Nephron progenitor cell (in vitro differentiated cells): Measurements from ENCODE around the gene DPF3.

Source experiments
- DNase-seq: peaks from one replicate; pipeline ENCODE4 v3.0.0; 2021
- H3K27ac Mint-ChIP-seq: 2 replicates; pipeline ENCODE4 v1.8.0; 2021; ENCODE audit warnings: mild to moderate bottlenecking, moderate library complexity, mixed read lengths
- H3K27me3 Mint-ChIP-seq: 2 replicates; pipeline ENCODE4 v1.8.0; 2021; ENCODE audit warnings: mild to moderate bottlenecking, low read depth, mixed read lengths; ENCODE audit not compliant: poor library complexity
- H3K36me3 Mint-ChIP-seq: 2 replicates; pipeline ENCODE4 v1.8.0; 2021; ENCODE audit warnings: low read depth, mixed read lengths
- H3K4me1 Mint-ChIP-seq: 2 replicates; pipeline ENCODE4 v1.8.0; 2021; ENCODE audit warnings: mixed read lengths
- H3K4me3 Mint-ChIP-seq: 2 replicates; pipeline ENCODE4 v1.8.0; 2021; ENCODE audit warnings: mild to moderate bottlenecking, moderate library complexity, mixed read lengths
- H3K9me3 Mint-ChIP-seq: 2 replicates; pipeline ENCODE4 v1.8.0; 2021; ENCODE audit warnings: mild to moderate bottlenecking, moderate library complexity, mixed read lengths
- CTCF ChIP-seq: fragments of 200-600 bp; sonication (generic); IDR thresholded peaks from 2 replicates; pipeline ENCODE4 v1.5.0; 2021; ENCODE audit warnings: antibody characterized with exemption

Gene DPF3

GRCh38 chr14:72893636-72894322 lies at the start of gene DPF3:
DPF3 (minus strand) TSS chr14:72894101; CDS start chr14:72894088, 13 bp downstream.
- Mint-ChIP-seq H3K4me1 (peaks cover 59% of the 10 kb centered on the region), H3K9me3 (no peaks in the 10 kb centered on the region)
- no peak for TF ChIP-seq CTCF

DNA sequence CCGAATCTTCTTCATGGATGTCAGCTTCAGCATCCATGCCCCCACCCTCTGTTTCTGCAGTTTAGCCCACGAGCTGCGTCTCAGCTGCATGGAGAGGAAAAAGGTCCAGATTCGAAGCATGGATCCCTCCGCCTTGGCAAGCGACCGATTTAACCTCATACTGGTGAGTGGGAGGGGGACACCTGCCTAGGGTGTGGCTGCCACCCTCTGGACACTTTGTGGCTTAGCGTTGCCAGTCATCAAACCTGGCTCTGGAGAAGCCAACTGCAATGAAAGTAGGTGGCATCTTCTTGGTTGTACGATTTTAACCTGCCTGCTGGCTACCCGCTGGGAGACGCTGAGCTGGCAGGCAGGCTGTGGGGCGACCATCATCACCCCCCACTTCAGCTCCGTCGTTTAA lies 49.0 kb upstream of the DPF3 start:
- Mint-ChIP-seq H3K27me3 (no peaks in the 10 kb centered on the region), H3K36me3 (peaks cover 45% of the 10 kb centered on the region), H3K9me3 (no peaks in the 10 kb centered on the region), H3K4me1 (peaks cover 13% of the 10 kb centered on the region), H3K4me3 (no peak overlapping the region), H3K27ac (no peak overlapping the region)
- TF ChIP-seq CTCF: no peak
- DNase-seq: no peak

More at GRCh38 chr14:72893636-72894322, at the start of gene DPF3:
- peak within 1 kb of the TSS; percentile 36 for H3K27ac Mint-ChIP-seq
- peak within 1 kb of the TSS; percentile 98 for H3K4me3 Mint-ChIP-seq
- H3K36me3 Mint-ChIP-seq: no peaks in the 10 kb centered on the region
- peaks cover 7% of the 10 kb centered on the region for H3K27me3 Mint-ChIP-seq
- DNase-seq: peak; percentile 98

GRCh38 chr14:72941286-72941985 lies 47.5 kb upstream of the DPF3 start:
- H3K36me3 Mint-ChIP-seq: peaks cover 60% of the 10 kb centered on the region

GRCh38 chr14:72939630-72940029 lies 45.7 kb upstream of the DPF3 start:
- no peaks in the 10 kb centered on the region for H3K9me3 Mint-ChIP-seq
- H3K4me1 Mint-ChIP-seq: peaks cover 13% of the 10 kb centered on the region
- H3K27me3 Mint-ChIP-seq: no peaks in the 10 kb centered on the region
- H3K36me3 Mint-ChIP-seq: peaks cover 54% of the 10 kb centered on the region
- TF ChIP-seq CTCF: no peak
- no peak overlapping the region for H3K4me3 Mint-ChIP-seq
- no peak for DNase-seq
- peak overlapping the region; percentile 41 for H3K27ac Mint-ChIP-seq

More at GRCh38 chr14:72941286-72941985, 47.5 kb upstream of the DPF3 start:
- Mint-ChIP-seq H3K4me3 (no peak overlapping the region), H3K27me3 (no peaks in the 10 kb centered on the region), H3K9me3 (no peaks in the 10 kb centered on the region), H3K27ac (no peak overlapping the region), H3K4me1 (peaks cover 13% of the 10 kb centered on the region)
- TF ChIP-seq CTCF: no peak
- DNase-seq: no peak

- no peak for DNase-seq
- Mint-ChIP-seq H3K9me3 (no peaks in the 10 kb centered on the region), H3K27ac (no peak overlapping the region), H3K36me3 (peaks cover 27% of the 10 kb centered on the region), H3K27me3 (peaks cover 3% of the 10 kb centered on the region), H3K4me3 (no peak overlapping the region), H3K4me1 (peaks cover 6% of the 10 kb centered on the region)
- no peak for TF ChIP-seq CTCF
Measured at GRCh38 chr14:72932893-72933292, 39.0 kb upstream of the DPF3 start.
